Bronchial epithelial cell (primary cell): ENCODE results near the gene KIF25. TPM values are rescaled to one million over a fixed set of nuclear protein-coding genes. Genes with fewer than 3 reads are reported as not detected.
A peak's percentile ranks its signal among the peaks of the same experiment; 100 is the strongest.

ENCODE experiments used
- DNase-seq: peaks from one replicate; pipeline ENCODE4 v3.0.0-alpha.2; 2010; ENCODE audit warnings: low read depth
- FAIRE-seq: peaks from 2 replicates; lab custom pipeline; 2011; peaks lifted over from hg19 to GRCh38; lab: Jason Lieb, UNC
- H3K27me3 ChIP-seq: 2 replicates; pipeline ENCODE4 v1.5.1; 2011; ENCODE audit warnings: low read length; ENCODE audit not compliant: control insufficient read depth, insufficient read depth
- H3K36me3 ChIP-seq: 2 replicates; pipeline ENCODE4 v1.5.1; 2011; ENCODE audit warnings: low read length; ENCODE audit not compliant: control insufficient read depth, insufficient read depth
- H3K4me3 ChIP-seq: 2 replicates; pipeline ENCODE4 v1.5.1; 2011; ENCODE audit warnings: mild to moderate bottlenecking, low read depth, low read length, control low read depth
- total RNA-seq: library from RNA; depleted of rRNA; stranded (reverse); fragments of >200 nt; gene quantifications from 2 replicates; pipeline ENCODE4 v1.2.1, GENCODE V29; 2014
- TF ChIP-seq, protein P1 (sequence below): IDR thresholded peaks from 2 replicates; pipeline ENCODE4 v1.5.1; 2011; ENCODE audit warnings: mild to moderate bottlenecking, moderate library complexity, low read length, control low read depth, inconsistent platforms; ENCODE audit not compliant: insufficient read depth, severe bottlenecking

Gene KIF25
- total RNA-seq, 1 donor from 2014 or later = not detected

DNA sequence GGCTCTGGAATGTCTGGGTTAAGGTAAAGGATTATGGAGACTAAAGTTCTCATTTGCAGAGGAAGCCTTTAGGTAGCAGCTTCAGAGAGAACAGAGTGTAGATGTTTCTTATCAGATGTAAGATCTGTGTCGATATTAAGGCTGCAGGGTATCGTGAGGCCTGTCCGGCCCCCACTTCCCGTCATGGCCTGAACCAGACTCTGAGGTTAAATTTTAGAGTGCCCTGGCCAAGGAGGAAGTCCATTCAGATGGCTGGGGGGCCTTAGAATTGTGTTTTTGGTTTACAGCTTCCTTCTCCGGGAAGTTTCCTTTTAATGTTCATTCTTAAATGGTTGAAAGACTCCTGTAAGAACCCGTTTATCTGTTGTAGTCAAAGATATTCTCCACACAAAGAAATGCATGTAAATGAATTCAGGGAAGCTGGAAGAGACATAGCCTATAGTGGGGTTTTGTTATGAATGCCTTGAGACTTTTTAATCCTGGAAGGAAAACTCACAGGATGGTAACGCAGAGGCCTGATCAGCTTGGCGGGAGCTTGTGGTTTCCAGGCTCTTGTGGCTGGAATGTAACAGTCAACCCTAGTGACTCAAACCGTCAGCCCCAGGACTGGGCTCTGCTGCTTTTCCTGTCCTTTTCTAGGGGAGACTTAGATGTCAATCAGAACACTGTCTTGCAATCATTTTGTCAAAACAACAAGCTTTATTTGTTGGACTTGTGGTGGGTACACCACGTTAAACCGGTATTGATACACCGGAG is 34.7 kb downstream of the KIF25 start:
- Histone ChIP-seq H3K36me3 (no peaks in the 10 kb centered on the region), H3K4me3 (no peak overlapping the region), H3K27me3 (no peaks in the 10 kb centered on the region)
- TF ChIP-seq, protein P1, sequence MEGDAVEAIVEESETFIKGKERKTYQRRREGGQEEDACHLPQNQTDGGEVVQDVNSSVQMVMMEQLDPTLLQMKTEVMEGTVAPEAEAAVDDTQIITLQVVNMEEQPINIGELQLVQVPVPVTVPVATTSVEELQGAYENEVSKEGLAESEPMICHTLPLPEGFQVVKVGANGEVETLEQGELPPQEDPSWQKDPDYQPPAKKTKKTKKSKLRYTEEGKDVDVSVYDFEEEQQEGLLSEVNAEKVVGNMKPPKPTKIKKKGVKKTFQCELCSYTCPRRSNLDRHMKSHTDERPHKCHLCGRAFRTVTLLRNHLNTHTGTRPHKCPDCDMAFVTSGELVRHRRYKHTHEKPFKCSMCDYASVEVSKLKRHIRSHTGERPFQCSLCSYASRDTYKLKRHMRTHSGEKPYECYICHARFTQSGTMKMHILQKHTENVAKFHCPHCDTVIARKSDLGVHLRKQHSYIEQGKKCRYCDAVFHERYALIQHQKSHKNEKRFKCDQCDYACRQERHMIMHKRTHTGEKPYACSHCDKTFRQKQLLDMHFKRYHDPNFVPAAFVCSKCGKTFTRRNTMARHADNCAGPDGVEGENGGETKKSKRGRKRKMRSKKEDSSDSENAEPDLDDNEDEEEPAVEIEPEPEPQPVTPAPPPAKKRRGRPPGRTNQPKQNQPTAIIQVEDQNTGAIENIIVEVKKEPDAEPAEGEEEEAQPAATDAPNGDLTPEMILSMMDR = peak; percentile 11
- DNase-seq = peak; percentile 43
- no peak for FAIRE-seq

DNA sequence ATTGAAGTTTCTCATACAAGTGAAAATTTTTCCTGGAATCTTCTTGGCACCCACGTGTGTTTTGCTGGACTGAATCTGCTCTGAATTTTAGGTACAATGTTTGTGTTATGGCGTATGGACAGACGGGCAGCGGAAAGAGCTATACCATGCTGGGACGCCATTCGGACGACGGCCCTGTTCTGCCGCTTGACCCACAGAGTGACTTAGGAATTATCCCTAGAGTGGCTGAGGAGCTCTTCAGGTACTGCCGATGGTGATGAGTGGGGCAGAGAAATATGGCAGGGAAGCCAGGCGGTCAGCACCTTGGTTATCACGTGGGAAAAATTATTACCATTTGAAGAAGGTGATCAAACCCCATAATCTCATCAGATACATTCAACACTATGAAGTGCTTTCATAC is 36.3 kb downstream of the KIF25 start:
- Histone ChIP-seq H3K27me3 (no peaks in the 10 kb centered on the region), H3K4me3 (no peak overlapping the region), H3K36me3 (no peaks in the 10 kb centered on the region)
- FAIRE-seq = no peak
- TF ChIP-seq, protein P1 = no peak
- no peak for DNase-seq

DNA sequence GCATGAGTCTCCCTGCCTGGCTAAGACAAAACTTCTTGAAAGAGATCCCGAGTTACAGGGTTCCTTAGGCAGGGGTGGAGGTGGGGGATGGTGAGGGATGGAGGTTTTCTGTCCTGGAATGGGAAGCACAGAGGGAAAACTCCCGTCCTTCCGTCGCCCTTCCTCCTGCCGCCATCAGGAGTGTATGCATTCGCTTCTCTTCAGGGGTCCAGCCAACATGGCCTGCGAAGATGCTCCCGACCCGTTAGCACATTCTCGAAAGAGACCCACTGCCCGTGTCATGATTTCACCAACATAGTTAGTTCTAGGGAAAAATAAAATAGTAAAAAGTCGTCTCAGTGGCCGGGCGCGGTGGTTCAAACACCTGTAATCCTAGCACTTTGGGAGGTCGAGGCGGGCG is 37.1 kb downstream of the KIF25 start:
- no peak for FAIRE-seq
- no peaks in the 10 kb centered on the region for H3K27me3 ChIP-seq
- no peak for DNase-seq
- no peak overlapping the region for H3K4me3 ChIP-seq
- TF ChIP-seq, protein P1 = no peak
- H3K36me3 ChIP-seq = no peaks in the 10 kb centered on the region

DNA sequence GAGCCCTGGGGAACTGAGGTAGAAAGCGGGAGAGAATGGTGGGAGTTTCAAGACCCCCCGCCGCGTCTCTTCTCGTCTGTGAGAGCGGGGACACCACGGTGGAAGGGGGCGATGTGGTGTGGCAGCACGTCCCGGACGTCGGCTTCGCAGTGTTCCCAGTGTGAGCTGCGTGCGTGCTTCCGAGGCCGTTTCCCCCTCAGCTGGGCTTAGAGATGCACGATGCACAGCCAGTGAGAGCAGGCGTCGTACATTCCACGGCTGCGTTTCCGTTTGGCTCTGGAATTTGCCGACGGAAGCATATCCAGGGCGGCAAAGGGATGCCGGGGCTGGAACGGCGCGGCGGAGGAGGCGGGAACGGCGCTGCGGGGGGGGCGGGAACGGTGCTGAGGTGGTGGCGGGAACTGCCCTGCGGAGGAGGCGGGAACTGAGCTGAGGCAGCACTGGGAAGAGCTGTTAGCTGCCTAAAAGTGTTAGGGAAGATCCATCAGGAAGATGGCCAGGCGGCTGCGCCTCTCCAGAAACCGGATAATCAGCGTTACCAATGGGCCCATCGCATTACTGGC is 37.7 kb downstream of the KIF25 start:
- Histone ChIP-seq H3K27me3 (no peaks in the 10 kb centered on the region), H3K4me3 (peak overlapping the region; percentile 1), H3K36me3 (no peaks in the 10 kb centered on the region)
- no peak for FAIRE-seq
- DNase-seq = no peak
- TF ChIP-seq, protein P1 = no peak

DNA sequence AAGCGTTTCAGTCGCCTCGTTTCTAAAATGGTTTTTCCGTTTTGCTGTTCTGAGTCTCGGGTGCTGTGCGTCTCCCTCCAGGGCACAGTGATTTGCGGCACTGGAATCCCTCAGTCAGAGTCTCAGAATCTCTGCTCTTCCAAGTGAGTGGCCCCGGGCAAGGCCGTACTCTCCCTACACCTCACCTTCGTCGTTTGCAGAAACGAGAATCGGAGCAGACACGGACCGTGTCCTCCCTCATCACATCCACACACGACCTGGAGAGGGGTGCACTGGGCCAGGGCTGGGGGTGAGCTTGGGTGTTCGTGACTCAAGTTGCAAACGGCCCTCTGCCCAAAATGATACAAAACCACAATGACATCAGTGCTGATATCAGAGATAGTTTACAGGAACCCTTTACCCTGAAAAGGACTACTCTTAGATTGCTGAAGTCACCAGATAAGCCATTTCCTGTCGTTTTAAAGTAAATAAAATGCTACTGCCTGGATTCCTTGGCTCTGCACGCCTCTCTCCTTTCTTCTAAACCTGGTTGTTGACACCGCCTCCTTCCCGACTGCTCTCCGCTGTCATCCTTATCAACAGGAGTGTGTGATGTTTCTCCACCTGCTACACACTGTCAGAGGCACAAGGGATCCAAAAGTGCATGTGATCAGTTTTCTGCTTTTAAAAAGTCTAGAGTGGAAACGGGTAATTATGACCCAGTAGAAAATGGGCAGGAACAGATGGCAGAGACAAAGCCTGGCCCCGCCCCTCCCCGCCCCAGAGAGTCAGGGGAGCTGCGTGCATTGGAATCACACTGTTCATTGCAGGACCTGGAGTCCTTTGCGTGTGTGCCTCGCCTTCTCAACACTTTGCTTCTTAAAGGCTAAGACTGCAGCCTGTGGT is 38.4 kb downstream of the KIF25 start:
- H3K36me3 ChIP-seq = no peaks in the 10 kb centered on the region
- no peaks in the 10 kb centered on the region for H3K27me3 ChIP-seq
- DNase-seq (no peak), FAIRE-seq (no peak)
- H3K4me3 ChIP-seq = peak overlapping the region; percentile 1
- TF ChIP-seq, protein P1 = no peak
